ENCODE results near the gene CBX5. TPM values are rescaled to one million over a fixed set of nuclear protein-coding genes. Genes with fewer than 3 reads are reported as not detected.

CBX5 gene
- total RNA-seq, 2 experiments from 2014 or later = 38.8 to 38.9 TPM

DNA sequence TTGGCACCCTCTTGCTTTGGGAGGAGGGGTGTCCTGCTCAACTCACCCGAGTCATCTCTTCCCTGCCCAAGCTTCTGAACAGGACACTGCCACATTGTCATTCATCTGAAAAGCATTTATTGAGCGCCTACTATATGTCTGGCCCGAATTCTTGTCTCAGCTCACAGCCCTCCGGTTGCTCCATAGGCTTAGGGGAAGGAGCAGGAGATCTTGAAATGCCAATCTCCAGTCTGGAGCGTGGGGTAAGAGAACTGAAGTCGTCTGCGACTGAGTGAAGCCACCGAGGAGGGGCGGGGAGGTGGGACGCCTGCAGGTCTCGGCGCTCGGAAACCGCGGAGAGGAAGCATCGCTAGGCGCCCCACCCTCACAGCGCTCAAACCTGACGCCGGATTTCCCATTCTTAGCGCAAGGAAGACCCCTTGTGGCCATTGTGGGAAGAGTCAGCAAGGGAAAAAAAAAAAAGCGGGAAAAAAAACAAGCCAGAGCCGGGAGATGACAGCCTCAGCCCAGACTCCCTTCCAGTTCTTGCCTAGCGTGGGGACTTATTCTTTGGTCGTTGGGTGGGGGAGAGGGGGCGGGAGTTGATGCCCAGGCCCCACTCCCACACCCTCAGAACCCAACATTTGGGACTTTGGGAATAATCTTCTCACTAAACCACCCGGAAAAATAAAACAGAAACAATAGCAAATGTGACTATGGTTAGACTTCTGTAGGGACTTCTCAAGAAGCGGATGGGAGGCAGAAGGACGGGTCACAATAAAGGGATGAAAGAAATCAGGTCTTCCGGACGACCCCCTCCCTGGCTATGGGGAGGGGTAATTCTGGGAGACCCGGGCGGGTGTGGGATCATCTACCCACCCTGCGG lies 62.9 kb downstream of the CBX5 start:
- H3K27me3 Mint-ChIP-seq = peaks cover 8% of the 10 kb centered on the region
- peak overlapping the region; percentile 82 for H3K27ac Mint-ChIP-seq
- intact Hi-C loops (cut with DNase I, micrococcal nuclease) = loop anchor here in 1 of 2 experiments (5.0 kb wide), 1 partner anchor 425 kb away; no protein-coding TSS in a partner anchor
- DNase-seq (peak; percentile 63 to 93 (median 80)), ATAC-seq (ENCODE audit: poor library complexity) (peak; percentile 77)
- no peaks in the 10 kb centered on the region for H3K36me3 ChIP-seq (ENCODE audit: insufficient read depth, low read length)
- no peaks in the 10 kb centered on the region for H3K9me3 ChIP-seq (ENCODE audit: control insufficient read depth in 1 of 2, insufficient read depth in 1 of 2, low read length in 2 of 2)
- H3K4me3 ChIP-seq (ENCODE audit: low read length) = peak overlapping the region; percentile 51
- no peaks in the 10 kb centered on the region for H3K9me3 Mint-ChIP-seq
- CTCF ChIA-PET = interaction anchor here (0.7 to 3.7 kb wide), 7 partner anchors 9 to 229 kb away, joined by 3 to 23 read pairs (median 5); no protein-coding TSS in a partner anchor
- H3K4me3 Mint-ChIP-seq = peak overlapping the region; percentile 76
- no peak overlapping the region for H3K27ac ChIP-seq (ENCODE audit: low read depth in 1 of 2, low read length in 2 of 2)
- TF ChIP-seq CTCF (IDR thresholded peaks at IDR 0.05) = peak; percentile 83
- peaks cover 47% of the 10 kb centered on the region for H3K4me1 ChIP-seq (ENCODE audit: insufficient read depth, low read length)
- no peaks in the 10 kb centered on the region for H3K36me3 Mint-ChIP-seq (ENCODE audit: low read depth)
- POLR2A ChIA-PET = interaction anchor here (1.1 to 1.5 kb wide), 4 partner anchors 37 to 150 kb away, joined by 3 to 13 read pairs (median 3); partner anchors contain the start of genes CBX5, COPZ1 and HNRNPA1
- H3K27me3 ChIP-seq (ENCODE audit: control insufficient read depth in 1 of 2, insufficient read depth in 2 of 2, low read length in 2 of 2) = no peaks in the 10 kb centered on the region
- peaks cover 50% of the 10 kb centered on the region for H3K4me1 Mint-ChIP-seq (ENCODE audit: low read depth)

DNA sequence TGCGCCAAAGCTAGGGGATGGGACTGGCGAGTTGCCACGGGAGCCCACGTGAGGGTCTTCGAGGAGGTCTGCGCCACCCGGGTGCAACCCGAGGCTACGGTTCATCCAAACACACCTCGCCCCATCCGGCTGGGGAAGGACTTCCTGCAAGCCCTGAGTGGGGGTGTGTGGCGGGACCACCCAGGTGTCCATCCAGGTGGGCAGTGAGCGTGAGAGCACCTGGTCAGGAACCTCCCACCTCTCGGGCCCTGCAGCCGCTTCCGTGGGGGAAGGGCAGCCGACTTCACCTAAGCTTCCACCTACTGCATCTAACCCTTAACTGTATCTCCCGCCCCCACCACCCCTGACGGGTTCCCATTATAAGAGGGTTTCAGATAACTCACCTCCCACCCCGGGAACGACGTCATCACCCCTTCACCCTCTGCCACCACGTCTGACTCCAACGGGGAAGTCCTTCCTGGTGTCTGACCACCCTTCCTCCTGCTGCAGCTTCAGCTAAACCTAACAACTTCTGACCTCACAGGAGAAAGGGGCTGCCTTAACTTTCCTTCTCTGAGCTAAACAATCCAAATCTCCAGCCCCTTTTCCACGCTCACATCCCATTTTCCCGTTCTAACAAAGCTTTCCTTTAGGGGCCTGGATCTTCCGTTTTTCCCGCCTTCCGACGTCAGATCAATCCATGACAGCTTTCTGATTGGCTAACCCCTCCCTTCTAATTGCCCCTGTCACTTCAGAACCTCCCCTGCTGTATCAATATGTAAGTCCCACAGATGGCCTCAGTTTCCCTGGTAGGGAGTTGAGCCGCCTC lies 63.7 kb downstream of the CBX5 start:
- DNase-seq = peak in 9 of 14 experiments; percentile 5 to 77 (median 41)
- H3K27ac Mint-ChIP-seq = peak overlapping the region; percentile 82
- intact Hi-C loops (cut with DNase I, micrococcal nuclease) = loop anchor here in 1 of 2 experiments (5.0 kb wide), 1 partner anchor 424 kb away; no protein-coding TSS in a partner anchor
- no peak overlapping the region for H3K27ac ChIP-seq (ENCODE audit: low read depth in 1 of 2, low read length in 2 of 2)
- no peaks in the 10 kb centered on the region for H3K36me3 Mint-ChIP-seq (ENCODE audit: low read depth)
- no peak for ATAC-seq (ENCODE audit: poor library complexity)
- H3K4me3 ChIP-seq (ENCODE audit: low read length) = peak overlapping the region; percentile 51
- no peak for TF ChIP-seq CTCF (IDR thresholded peaks at IDR 0.05)
- no peaks in the 10 kb centered on the region for H3K27me3 ChIP-seq (ENCODE audit: control insufficient read depth in 1 of 2, insufficient read depth in 2 of 2, low read length in 2 of 2)
- H3K4me3 Mint-ChIP-seq = peak overlapping the region; percentile 76
- peaks cover 8% of the 10 kb centered on the region for H3K27me3 Mint-ChIP-seq
- peaks cover 47% of the 10 kb centered on the region for H3K4me1 ChIP-seq (ENCODE audit: insufficient read depth, low read length)
- ChIA-PET CTCF (interaction anchor here (0.7 to 3.7 kb wide), 8 partner anchors 8 to 228 kb away, joined by 3 to 23 read pairs (median 7); no protein-coding TSS in a partner anchor), POLR2A (interaction anchor here (0.7 to 1.5 kb wide), 5 partner anchors 38 to 1113 kb away, joined by 3 to 13 read pairs (median 3); partner anchors contain the start of genes CBX5, COPZ1 and HNRNPA1)
- no peaks in the 10 kb centered on the region for H3K9me3 ChIP-seq (ENCODE audit: control insufficient read depth in 1 of 2, insufficient read depth in 1 of 2, low read length in 2 of 2)
- H3K9me3 Mint-ChIP-seq = no peaks in the 10 kb centered on the region
- no peaks in the 10 kb centered on the region for H3K36me3 ChIP-seq (ENCODE audit: insufficient read depth, low read length)
- H3K4me1 Mint-ChIP-seq (ENCODE audit: low read depth) = peaks cover 50% of the 10 kb centered on the region
